ENCODE measurements around the gene PAX2.

- TF ChIP-seq CTCF (IDR thresholded peaks at IDR 0.05) (no peak), EP300 (IDR thresholded peaks at IDR 0.05) (no peak)
Observed at GRCh38 chr10:100873827-100874326, 128.5 kb downstream of the PAX2 start.

Measured in suprapubic skin (tissue), 3 donors.